OCI-LY3 (cell line): ENCODE results near the gene ETHE1.

Experiments
- CTCF ChIP-seq: fragments of 200-600, 300-600 bp; sonication (generic); IDR thresholded peaks from 2 replicates; pipeline ENCODE4 v1.5.1; 2014; ENCODE audit warnings: antibody characterized with exemption, low read length, low read depth
- EZH2phosphoT487 ChIP-seq: fragments of 200-600 bp; shearing (Covaris generic); IDR thresholded peaks from 2 replicates; pipeline ENCODE4 v1.6.1; 2018; ENCODE audit warnings: antibody characterized with exemption, mixed run types, low read depth

- TF ChIP-seq CTCF (no peak), EZH2phosphoT487 (no peak)
These were observed 34.4 kb upstream of the ETHE1 start for GRCh38 chr19:43561139-43561970.
